HepG2 (cell line): ENCODE results near the gene FBXW12. TPM values are rescaled to one million over a fixed set of nuclear protein-coding genes. Genes with fewer than 3 reads are reported as not detected.

ENCODE experiments used
- HES4 ChIP-seq: sonication (generic); formaldehyde crosslinking; IDR thresholded peaks from 2 replicates; pipeline ENCODE4 v1.9.0; 2021; ENCODE audit warnings: mild to moderate bottlenecking, missing genetic modification reagents, borderline replicate concordance
- NFYC ChIP-seq: IDR thresholded peaks from 2 replicates; pipeline ENCODE4 v1.6.1; 2016; ENCODE audit warnings: missing genetic modification reagents, missing compliant biosample characterization
- SALL2 ChIP-seq: sonication (generic); formaldehyde crosslinking; IDR thresholded peaks from 2 replicates; pipeline ENCODE4 v1.8.1; 2023; ENCODE audit warnings: mild to moderate bottlenecking, missing genetic modification reagents, inconsistent platforms
- TCF7 ChIP-seq: sonication (generic); IDR thresholded peaks from 2 replicates; pipeline ENCODE4 v1.6.1; 2016; ENCODE audit warnings: antibody characterized with exemption, low read depth
- XRCC5 ChIP-seq: fragments of 200-400 bp; formaldehyde crosslinking; optimal IDR thresholded peaks from 2 replicates; pipeline ENCODE3; 2017; ENCODE audit warnings: mild to moderate bottlenecking, low read length
- ZBED4 ChIP-seq: sonication (generic); formaldehyde crosslinking; IDR thresholded peaks from 2 replicates; pipeline ENCODE4 v1.4.0; 2020; ENCODE audit warnings: missing genetic modification reagents, borderline replicate concordance
- ZNF121 ChIP-seq: sonication (generic); formaldehyde crosslinking; IDR thresholded peaks from 2 replicates; pipeline ENCODE4 v1.5.0; 2020; ENCODE audit warnings: mild to moderate bottlenecking, missing genetic modification reagents
- ZNF552 ChIP-seq: sonication (generic); formaldehyde crosslinking; IDR thresholded peaks from 2 replicates; pipeline ENCODE4 v1.9.0; 2022; ENCODE audit warnings: missing genetic modification reagents, mild to moderate bottlenecking, borderline replicate concordance
- ZNF678 ChIP-seq: sonication (generic); formaldehyde crosslinking; IDR thresholded peaks from 2 replicates; pipeline ENCODE4 v1.4.0; 2020; ENCODE audit warnings: mild to moderate bottlenecking, missing genetic modification reagents
- ZXDC ChIP-seq: sonication (generic); formaldehyde crosslinking; IDR thresholded peaks from 2 replicates; pipeline ENCODE4 v1.5.0; 2020; ENCODE audit warnings: mild to moderate bottlenecking, missing genetic modification reagents
- polyA plus RNA-seq, 8 experiments: library from polyadenylated mRNA; depleted of rRNA in 3 of 8; stranded (reverse) in 7 of 8; unstranded in 1 of 8; fragments of >200 nt; fragmentation: Illumina TruSeq in 4 of 8; extraction: Trizol in 4 of 8; gene quantifications; 2 replicates each; pipeline versions ENCODE4 v1.2.1 to v1.2.3, GENCODE V29; 2011 to 2016; ENCODE audit warnings: low read depth in 4 of 8, missing spikeins in 1 of 8, mixed read lengths in 1 of 8; ENCODE audit not compliant: insufficient read depth in 1 of 8
- total RNA-seq, 5 experiments: library from RNA; depleted of rRNA; stranded (reverse); fragments of >200 nt; fragmentation: Illumina TruSeq; extraction: Trizol; gene quantifications; 2 replicates each; pipeline ENCODE4 v1.2.3, GENCODE V29; 2016; ENCODE audit warnings: low read depth in 1 of 5
- TF ChIP-seq, protein P1 (sequence below): sonication (generic); formaldehyde crosslinking; IDR thresholded peaks from one replicate; pipeline ENCODE4 v1.5.1; 2020; ENCODE audit warnings: mild to moderate bottlenecking, missing genetic modification reagents; ENCODE audit errors: not compliant biosample characterization
- TF ChIP-seq, protein P2 (sequence below): sonication (generic); formaldehyde crosslinking; IDR thresholded peaks from 2 replicates; pipeline ENCODE4 v1.5.1; 2020; ENCODE audit warnings: mild to moderate bottlenecking, missing genetic modification reagents, moderate library complexity

The FBXW12 gene
- total and polyA plus RNA-seq, 2 of the 13 experiments (the other 11 are each of a cell fraction or from before 2014, with no cell fraction given) = not detected

- TF ChIP-seq NFYC (CRISPR knock-in tag) = 0 out of 2 replicates have a peak, but pooled peaks have one; percentile 20
- no peak for TF ChIP-seq ZNF678 (CRISPR knock-in tag)
- TF ChIP-seq, protein P1, sequence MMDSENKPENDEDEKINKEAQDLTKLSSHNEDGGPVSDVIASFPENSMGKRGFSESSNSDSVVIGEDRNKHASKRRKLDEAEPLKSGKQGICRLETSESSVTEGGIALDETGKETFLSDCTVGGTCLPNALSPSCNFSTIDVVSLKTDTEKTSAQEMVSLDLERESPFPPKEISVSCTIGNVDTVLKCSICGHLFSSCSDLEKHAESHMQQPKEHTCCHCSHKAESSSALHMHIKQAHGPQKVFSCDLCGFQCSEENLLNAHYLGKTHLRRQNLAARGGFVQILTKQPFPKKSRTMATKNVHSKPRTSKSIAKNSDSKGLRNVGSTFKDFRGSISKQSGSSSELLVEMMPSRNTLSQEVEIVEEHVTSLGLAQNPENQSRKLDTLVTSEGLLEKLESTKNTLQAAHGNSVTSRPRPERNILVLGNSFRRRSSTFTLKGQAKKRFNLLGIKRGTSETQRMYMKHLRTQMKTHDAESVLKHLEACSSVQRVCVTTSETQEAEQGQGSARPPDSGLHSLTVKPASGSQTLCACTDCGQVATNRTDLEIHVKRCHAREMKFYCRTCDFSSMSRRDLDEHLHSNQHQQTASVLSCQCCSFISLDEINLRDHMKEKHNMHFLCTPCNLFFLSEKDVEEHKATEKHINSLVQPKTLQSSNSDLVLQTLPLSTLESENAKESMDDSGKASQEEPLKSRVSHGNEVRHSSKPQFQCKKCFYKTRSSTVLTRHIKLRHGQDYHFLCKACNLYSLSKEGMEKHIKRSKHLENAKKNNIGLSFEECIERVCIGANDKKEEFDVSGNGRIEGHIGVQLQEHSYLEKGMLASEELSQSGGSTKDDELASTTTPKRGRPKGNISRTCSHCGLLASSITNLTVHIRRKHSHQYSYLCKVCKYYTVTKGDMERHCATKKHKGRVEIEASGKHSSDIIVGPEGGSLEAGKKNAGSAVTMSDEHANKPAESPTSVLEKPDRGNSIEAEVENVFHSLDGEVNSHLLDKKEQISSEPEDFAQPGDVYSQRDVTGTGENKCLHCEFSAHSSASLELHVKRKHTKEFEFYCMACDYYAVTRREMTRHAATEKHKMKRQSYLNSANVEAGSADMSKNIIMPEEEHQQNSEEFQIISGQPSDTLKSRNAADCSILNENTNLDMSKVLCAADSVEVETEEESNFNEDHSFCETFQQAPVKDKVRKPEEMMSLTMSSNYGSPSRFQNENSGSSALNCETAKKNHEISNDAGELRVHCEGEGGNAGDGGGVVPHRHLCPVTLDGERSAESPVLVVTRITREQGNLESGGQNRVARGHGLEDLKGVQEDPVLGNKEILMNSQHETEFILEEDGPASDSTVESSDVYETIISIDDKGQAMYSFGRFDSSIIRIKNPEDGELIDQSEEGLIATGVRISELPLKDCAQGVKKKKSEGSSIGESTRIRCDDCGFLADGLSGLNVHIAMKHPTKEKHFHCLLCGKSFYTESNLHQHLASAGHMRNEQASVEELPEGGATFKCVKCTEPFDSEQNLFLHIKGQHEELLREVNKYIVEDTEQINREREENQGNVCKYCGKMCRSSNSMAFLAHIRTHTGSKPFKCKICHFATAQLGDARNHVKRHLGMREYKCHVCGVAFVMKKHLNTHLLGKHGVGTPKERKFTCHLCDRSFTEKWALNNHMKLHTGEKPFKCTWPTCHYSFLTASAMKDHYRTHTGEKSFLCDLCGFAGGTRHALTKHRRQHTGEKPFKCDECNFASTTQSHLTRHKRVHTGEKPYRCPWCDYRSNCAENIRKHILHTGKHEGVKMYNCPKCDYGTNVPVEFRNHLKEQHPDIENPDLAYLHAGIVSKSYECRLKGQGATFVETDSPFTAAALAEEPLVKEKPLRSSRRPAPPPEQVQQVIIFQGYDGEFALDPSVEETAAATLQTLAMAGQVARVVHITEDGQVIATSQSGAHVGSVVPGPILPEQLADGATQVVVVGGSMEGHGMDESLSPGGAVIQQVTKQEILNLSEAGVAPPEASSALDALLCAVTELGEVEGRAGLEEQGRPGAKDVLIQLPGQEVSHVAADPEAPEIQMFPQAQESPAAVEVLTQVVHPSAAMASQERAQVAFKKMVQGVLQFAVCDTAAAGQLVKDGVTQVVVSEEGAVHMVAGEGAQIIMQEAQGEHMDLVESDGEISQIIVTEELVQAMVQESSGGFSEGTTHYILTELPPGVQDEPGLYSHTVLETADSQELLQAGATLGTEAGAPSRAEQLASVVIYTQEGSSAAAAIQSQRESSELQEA = no peak
- TF ChIP-seq ZNF552 (CRISPR knock-in tag) = no peak
- no peak for TF ChIP-seq TCF7
- TF ChIP-seq XRCC5 = peak; percentile 95
- no peak for TF ChIP-seq SALL2
- no peak for TF ChIP-seq HES4 (CRISPR knock-in tag)
- TF ChIP-seq, protein P2, sequence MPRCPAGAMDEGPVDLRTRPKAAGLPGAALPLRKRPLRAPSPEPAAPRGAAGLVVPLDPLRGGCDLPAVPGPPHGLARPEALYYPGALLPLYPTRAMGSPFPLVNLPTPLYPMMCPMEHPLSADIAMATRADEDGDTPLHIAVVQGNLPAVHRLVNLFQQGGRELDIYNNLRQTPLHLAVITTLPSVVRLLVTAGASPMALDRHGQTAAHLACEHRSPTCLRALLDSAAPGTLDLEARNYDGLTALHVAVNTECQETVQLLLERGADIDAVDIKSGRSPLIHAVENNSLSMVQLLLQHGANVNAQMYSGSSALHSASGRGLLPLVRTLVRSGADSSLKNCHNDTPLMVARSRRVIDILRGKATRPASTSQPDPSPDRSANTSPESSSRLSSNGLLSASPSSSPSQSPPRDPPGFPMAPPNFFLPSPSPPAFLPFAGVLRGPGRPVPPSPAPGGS (CRISPR knock-in tag) = no peak
- peak; percentile 64; the same call in 1 of the 2 replicates for TF ChIP-seq ZNF121 (CRISPR knock-in tag)
- no peak for TF ChIP-seq ZXDC (CRISPR knock-in tag)
- TF ChIP-seq ZBED4 = peak; percentile 18; the same call in 1 of the 2 replicates
Observed at GRCh38 chr3:48435774-48436476, 63.9 kb downstream of the FBXW12 start (continued).
